Right atrium auricular region (tissue), 2 donors: ENCODE results near the gene POFUT2. TPM values are rescaled to one million over a fixed set of nuclear protein-coding genes. Genes with fewer than 3 reads are reported as not detected.

Experiments used
- DNase-seq: peaks from one replicate; pipeline ENCODE4 v3.0.0-alpha.2; 2019; ENCODE audit warnings: low spot score
- H3K27ac ChIP-seq, 2 donors: fragments of 200-600 bp; sonication (generic); 1 replicate in 1 of 2; 2 replicates in 1 of 2; pipeline ENCODE4 v1.5.1; 2016 to 2019
- H3K27me3 ChIP-seq, 2 donors: fragments of 200-600 bp; sonication (generic); one replicate each; pipeline versions ENCODE4 v1.5.1 to v1.6.0; 2017 to 2019
- H3K36me3 ChIP-seq: fragments of 200-600 bp; sonication (generic); one replicate; pipeline ENCODE4 v1.5.1; 2016
- H3K4me1 ChIP-seq, 2 donors: fragments of 200-600 bp; sonication (generic); one replicate each; pipeline versions ENCODE4 v1.5.1 to v1.6.0; 2017 to 2019
- H3K4me3 ChIP-seq, 2 donors: fragments of 200-600 bp; sonication (generic); 1 replicate in 1 of 2; 2 replicates in 1 of 2; pipeline ENCODE4 v1.5.1; 2017 to 2019; ENCODE audit warnings: mild to moderate bottlenecking in 1 of 2, moderate library complexity in 1 of 2
- H3K9me3 ChIP-seq, 2 donors: fragments of 200-600 bp; sonication (generic); one replicate each; pipeline ENCODE4 v1.5.1; 2019
- total RNA-seq, 2 donors: library from RNA; depleted of rRNA; stranded (reverse); fragments of >200 nt; gene quantifications; one replicate each; pipeline ENCODE4 v1.1.0, GENCODE V29; 2016
- TF ChIP-seq, protein P1 (sequence below), 2 donors: fragments of 200-600 bp; sonication (generic); IDR thresholded peaks; one replicate each; pipeline ENCODE4 v1.5.1; 2019; ENCODE audit warnings: antibody characterized with exemption in 2 of 2

Gene POFUT2
- total RNA-seq, 2 donors from 2014 or later = 5.8 to 12.0 TPM

DNA sequence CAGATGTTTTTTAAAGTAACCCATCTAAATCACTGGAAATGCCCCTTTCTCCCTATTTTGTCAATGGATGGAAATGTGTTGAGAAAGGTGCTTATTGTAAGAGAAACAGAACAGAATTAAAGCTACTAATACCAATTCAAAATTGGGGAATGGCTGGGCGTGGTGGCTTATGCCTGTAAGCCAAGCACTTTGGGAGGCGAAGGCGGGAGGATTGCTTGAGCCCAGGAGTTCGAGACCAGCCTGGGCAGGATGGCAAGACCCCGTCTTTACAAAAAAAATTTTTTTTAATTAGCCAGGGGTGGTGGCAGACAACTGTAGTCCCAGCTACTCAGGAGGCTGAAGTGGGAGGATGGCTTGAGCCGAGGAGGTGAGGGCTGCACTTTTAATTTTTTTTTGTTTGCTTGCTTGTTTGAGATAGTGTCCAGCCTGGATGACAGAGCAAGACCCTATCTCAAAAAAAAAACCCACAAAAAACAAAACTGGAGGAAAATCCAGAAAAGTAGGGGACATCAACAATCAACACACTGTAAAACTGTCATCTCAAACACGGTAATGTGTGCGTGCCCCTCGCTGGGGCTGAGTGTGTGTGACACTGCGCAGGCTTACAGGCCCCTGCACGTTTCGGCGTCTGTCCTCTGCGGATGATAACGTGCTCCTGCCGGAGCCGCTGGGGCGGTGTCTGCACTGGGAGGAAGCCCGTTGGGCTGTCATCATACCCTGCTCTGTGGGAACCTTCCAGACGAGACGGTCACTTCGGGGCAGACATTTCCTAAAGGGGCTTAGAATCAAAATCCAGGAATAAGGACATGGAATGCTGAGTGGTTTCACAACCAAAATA is 11.6 kb upstream of the POFUT2 start:
- no peaks in the 10 kb centered on the region for H3K36me3 ChIP-seq
- no peaks in the 10 kb centered on the region for H3K9me3 ChIP-seq
- H3K4me1 ChIP-seq = peaks cover 0 to 62% of the 10 kb centered on the region in 2 donors
- peak overlapping the region; percentile 80 to 88 for H3K27ac ChIP-seq
- no peak overlapping the region for H3K4me3 ChIP-seq
- no peaks in the 10 kb centered on the region for H3K27me3 ChIP-seq
- peak; percentile 89 for DNase-seq
- TF ChIP-seq, protein P1, sequence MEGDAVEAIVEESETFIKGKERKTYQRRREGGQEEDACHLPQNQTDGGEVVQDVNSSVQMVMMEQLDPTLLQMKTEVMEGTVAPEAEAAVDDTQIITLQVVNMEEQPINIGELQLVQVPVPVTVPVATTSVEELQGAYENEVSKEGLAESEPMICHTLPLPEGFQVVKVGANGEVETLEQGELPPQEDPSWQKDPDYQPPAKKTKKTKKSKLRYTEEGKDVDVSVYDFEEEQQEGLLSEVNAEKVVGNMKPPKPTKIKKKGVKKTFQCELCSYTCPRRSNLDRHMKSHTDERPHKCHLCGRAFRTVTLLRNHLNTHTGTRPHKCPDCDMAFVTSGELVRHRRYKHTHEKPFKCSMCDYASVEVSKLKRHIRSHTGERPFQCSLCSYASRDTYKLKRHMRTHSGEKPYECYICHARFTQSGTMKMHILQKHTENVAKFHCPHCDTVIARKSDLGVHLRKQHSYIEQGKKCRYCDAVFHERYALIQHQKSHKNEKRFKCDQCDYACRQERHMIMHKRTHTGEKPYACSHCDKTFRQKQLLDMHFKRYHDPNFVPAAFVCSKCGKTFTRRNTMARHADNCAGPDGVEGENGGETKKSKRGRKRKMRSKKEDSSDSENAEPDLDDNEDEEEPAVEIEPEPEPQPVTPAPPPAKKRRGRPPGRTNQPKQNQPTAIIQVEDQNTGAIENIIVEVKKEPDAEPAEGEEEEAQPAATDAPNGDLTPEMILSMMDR (IDR thresholded peaks at IDR 0.05) = no peak

DNA sequence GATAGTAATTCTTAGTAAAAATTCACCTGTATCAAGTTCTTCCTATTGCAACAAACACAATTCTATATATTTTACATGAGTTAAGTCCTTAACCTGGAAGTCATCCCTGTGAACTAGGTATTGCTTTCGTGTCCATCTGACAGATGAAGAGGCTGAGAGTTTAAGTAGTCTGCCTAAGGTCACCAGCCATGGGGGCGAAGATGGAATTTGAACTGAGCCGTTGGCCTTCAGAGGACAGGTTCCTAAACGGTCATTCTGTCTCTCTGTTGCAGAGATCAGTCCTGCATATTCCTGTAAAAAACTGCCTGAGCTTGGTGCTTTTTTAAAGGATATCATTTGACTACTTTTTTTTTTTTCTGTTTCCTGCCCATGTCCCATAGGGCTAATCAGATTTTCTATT is 10.2 kb upstream of the POFUT2 start:
- no peak for DNase-seq
- H3K27ac ChIP-seq = peak overlapping the region; percentile 25 to 88

DNA sequence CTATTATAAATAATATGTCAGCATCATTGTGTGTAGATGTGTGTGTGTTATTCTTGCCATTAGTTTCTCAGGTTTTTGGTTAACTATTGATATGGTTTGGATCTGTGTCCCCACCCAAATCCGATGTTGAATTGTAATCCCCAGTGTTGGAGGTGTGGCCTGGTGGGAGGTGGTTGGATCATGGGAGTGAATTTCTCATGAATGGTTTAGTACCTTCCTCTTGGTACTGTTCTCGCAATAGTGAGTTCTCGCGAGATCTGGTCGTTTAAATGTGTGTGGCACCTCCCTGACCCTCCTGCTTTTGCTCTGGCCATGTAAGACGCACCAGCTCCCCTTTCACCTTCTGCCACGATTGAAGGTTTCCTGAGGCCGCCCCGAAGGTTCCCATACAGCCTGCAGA is 9.6 kb upstream of the POFUT2 start:
- H3K36me3 ChIP-seq = no peaks in the 10 kb centered on the region
- H3K9me3 ChIP-seq = no peaks in the 10 kb centered on the region
- peaks cover 0 to 71% of the 10 kb centered on the region in 2 donors for H3K4me1 ChIP-seq
- no peak overlapping the region for H3K4me3 ChIP-seq
- DNase-seq = no peak
- TF ChIP-seq, protein P1 (IDR thresholded peaks at IDR 0.05) = no peak
- peak overlapping the region; percentile 25 to 88 for H3K27ac ChIP-seq
- H3K27me3 ChIP-seq = no peaks in the 10 kb centered on the region

More for the DNA sequence above, 10.2 kb upstream of the POFUT2 start:
- Histone ChIP-seq H3K4me1 (peaks cover 0 to 71% of the 10 kb centered on the region in 2 donors), H3K27me3 (no peaks in the 10 kb centered on the region), H3K9me3 (no peaks in the 10 kb centered on the region), H3K36me3 (no peaks in the 10 kb centered on the region), H3K4me3 (no peak overlapping the region)
- TF ChIP-seq, protein P1 (IDR thresholded peaks at IDR 0.05) = no peak

DNA sequence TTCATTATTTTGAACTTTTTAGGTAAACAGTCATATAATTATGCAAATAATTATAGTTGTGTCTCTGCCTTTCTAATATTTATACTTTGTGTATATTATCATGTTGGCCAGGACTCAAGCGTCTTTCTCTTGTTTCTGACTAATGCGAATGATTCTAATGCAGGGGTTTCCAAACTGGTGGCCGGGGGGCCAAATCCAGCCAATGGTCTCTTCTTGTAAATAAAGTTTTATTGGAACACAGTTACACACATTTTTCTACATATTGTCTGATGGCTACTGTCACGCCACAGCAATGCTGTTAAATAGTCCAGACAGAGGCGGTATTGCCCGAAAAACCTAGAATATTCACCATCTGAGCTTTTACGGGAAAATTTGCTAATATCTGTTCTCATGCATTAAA is 8.9 kb upstream of the POFUT2 start:
- no peak for DNase-seq
- H3K36me3 ChIP-seq = no peaks in the 10 kb centered on the region
- H3K4me1 ChIP-seq = peaks cover 0 to 71% of the 10 kb centered on the region in 2 donors
- no peaks in the 10 kb centered on the region for H3K27me3 ChIP-seq
- H3K4me3 ChIP-seq = no peak overlapping the region
- H3K27ac ChIP-seq = peak overlapping the region; percentile 88 to 96
- no peaks in the 10 kb centered on the region for H3K9me3 ChIP-seq
- TF ChIP-seq, protein P1 (IDR thresholded peaks at IDR 0.05) = no peak

DNA sequence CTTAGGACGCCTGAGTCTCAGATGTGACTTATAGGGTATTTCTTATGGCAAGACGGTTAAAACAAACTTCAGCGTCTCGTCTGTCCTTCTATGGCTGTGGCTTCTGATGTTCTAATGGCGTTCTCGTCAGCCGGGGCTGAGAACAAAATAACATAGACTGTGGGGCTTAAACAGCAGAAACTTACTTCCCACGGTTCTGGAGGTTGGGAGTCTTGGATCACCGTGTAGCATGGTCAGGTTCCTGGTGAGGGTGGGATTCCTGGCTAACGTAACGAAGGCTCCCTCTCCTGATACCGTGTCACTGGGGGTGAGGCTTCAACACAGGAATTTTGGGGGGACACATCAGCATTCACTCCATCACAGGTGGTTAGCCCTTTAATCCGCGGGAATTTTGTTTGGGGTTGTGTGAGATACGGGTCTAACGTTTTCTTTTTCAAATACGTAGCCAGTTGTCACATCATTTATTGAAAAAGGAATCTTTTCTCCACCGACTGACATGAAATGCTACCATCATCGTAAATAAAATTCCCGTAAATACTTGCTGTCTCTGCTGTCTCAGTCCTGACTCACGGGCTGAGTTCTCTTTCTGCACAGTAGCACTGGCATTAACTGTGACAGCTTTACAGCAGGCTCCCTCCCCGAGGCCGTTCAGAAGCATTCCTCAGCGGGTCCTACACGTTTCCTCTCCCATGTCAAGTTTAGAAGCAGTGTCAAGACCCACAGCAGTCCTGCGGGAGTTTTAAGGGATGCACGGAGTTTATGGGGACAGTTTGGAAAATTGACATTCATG is 8.1 kb upstream of the POFUT2 start:
- no peaks in the 10 kb centered on the region for H3K27me3 ChIP-seq
- no peaks in the 10 kb centered on the region for H3K36me3 ChIP-seq
- DNase-seq = peak; percentile 58
- peak overlapping the region; percentile 88 to 96 for H3K27ac ChIP-seq
- no peaks in the 10 kb centered on the region for H3K9me3 ChIP-seq
- H3K4me1 ChIP-seq = peaks cover 0 to 71% of the 10 kb centered on the region in 2 donors
- TF ChIP-seq, protein P1 (IDR thresholded peaks at IDR 0.05) = no peak
- H3K4me3 ChIP-seq = no peak overlapping the region
